Neural cell (in vitro differentiated cells): ENCODE measurements around the gene SNX2. TPM values are rescaled to one million over a fixed set of nuclear protein-coding genes. Genes with fewer than 3 reads are reported as not detected.

Source experiments
- H2AFZ ChIP-seq: fragments of 200-600, 300-800 bp; sonication (generic), shearing (Covaris generic); 2 replicates; pipeline ENCODE4 v1.6.0; 2014; ENCODE audit warnings: low read depth, mild to moderate bottlenecking, antibody characterized with exemption, low read length, moderate library complexity
- H3F3A ChIP-seq: fragments of 200-600 bp; shearing (Covaris generic); 2 replicates; pipeline ENCODE4 v1.6.1; 2016; ENCODE audit warnings: mild to moderate bottlenecking, moderate library complexity, mixed read lengths, antibody characterized with exemption, low read length; ENCODE audit not compliant: insufficient read depth, poor library complexity, severe bottlenecking
- H3K27ac ChIP-seq: fragments of 200-600, 300-800 bp; sonication (generic), shearing (Covaris generic); 2 replicates; pipeline ENCODE4 v1.5.1; 2014; ENCODE audit warnings: mild to moderate bottlenecking, low read length, moderate library complexity
- H3K27me3 ChIP-seq: fragments of 300-800, 200-600 bp; sonication (generic), shearing (Covaris generic); 2 replicates; pipeline ENCODE4 v1.6.0; 2014; ENCODE audit warnings: mild to moderate bottlenecking, low read depth, low read length, moderate library complexity; ENCODE audit not compliant: insufficient read depth
- H3K36me3 ChIP-seq: fragments of 300-800, 200-600 bp; sonication (generic), shearing (Covaris generic); 2 replicates; pipeline ENCODE4 v1.5.1; 2014; ENCODE audit warnings: mild to moderate bottlenecking, antibody characterized with exemption, low read length, moderate library complexity; ENCODE audit not compliant: insufficient read depth
- H3K4me2 ChIP-seq: fragments of 300-800, 200-600 bp; sonication (generic), shearing (Covaris generic); 2 replicates; pipeline ENCODE4 v1.6.0; 2014; ENCODE audit warnings: mild to moderate bottlenecking, low read length
- H3K4me3 ChIP-seq: fragments of 300-800, 200-600 bp; sonication (generic), shearing (Covaris generic); 2 replicates; pipeline ENCODE4 v1.5.1; 2014; ENCODE audit warnings: mild to moderate bottlenecking, low read length, moderate library complexity
- H3K79me2 ChIP-seq: fragments of 200-600 bp; shearing (Covaris generic); replicated peaks from 2 replicates; pipeline ENCODE4 v1.6.0; 2014; ENCODE audit warnings: mild to moderate bottlenecking, low read length, moderate library complexity; ENCODE audit not compliant: insufficient read depth
- H3K9ac ChIP-seq: fragments of 300-800, 200-600 bp; sonication (generic), shearing (Covaris generic); 2 replicates; pipeline ENCODE4 v1.6.1; 2016; ENCODE audit warnings: mild to moderate bottlenecking, low read length, mixed read lengths
- H3K9me2 ChIP-seq: fragments of 200-600 bp; shearing (Covaris generic); 2 replicates; pipeline ENCODE4 v1.6.1; 2016; ENCODE audit warnings: mild to moderate bottlenecking, low read length, mixed read lengths; ENCODE audit not compliant: insufficient read depth
- H3K9me3 ChIP-seq: fragments of 200-600, 300-800 bp; sonication (generic), shearing (Covaris generic); 2 replicates; pipeline ENCODE4 v1.6.1; 2016; ENCODE audit warnings: mild to moderate bottlenecking, mixed run types, low read length, moderate library complexity, mixed read lengths
- H4K20me1 ChIP-seq: fragments of 200-600 bp; shearing (Covaris generic); 2 replicates; pipeline ENCODE4 v1.6.1; 2016; ENCODE audit warnings: mild to moderate bottlenecking, mixed run types; ENCODE audit not compliant: insufficient read depth
- CTCF ChIP-seq: fragments of 450-650 bp; IDR thresholded peaks from 2 replicates; pipeline ENCODE4 v1.5.1; 2014; ENCODE audit warnings: antibody characterized with exemption, mild to moderate bottlenecking, moderate library complexity; ENCODE audit not compliant: poor library complexity, severe bottlenecking
- EP300 ChIP-seq: fragments of 450-650 bp; conservative IDR thresholded peaks from 2 replicates; pipeline ENCODE4 v1.6.1; 2014; ENCODE audit warnings: antibody characterized with exemption, mild to moderate bottlenecking, moderate library complexity; ENCODE audit not compliant: poor library complexity, severe bottlenecking
- EZH2 ChIP-seq: fragments of 200-600, 300-800 bp; shearing (Covaris generic), sonication (generic); IDR thresholded peaks from 2 replicates; pipeline ENCODE4 v1.6.1; 2014; ENCODE audit warnings: antibody characterized with exemption, low read length, borderline replicate concordance, mild to moderate bottlenecking; ENCODE audit not compliant: insufficient read depth, poor library complexity, severe bottlenecking
- MXI1 ChIP-seq: fragments of 450-650 bp; conservative IDR thresholded peaks from 2 replicates; pipeline ENCODE4 v1.6.1; 2014; ENCODE audit warnings: antibody characterized with exemption, mild to moderate bottlenecking; ENCODE audit not compliant: poor library complexity, severe bottlenecking
- POLR2AphosphoS5 ChIP-seq: IDR thresholded peaks from 2 replicates; pipeline ENCODE4 v1.6.1; 2012
- RAD21 ChIP-seq: fragments of 450-650 bp; conservative IDR thresholded peaks from 2 replicates; pipeline ENCODE4 v1.6.1; 2014; ENCODE audit warnings: antibody characterized with exemption, mild to moderate bottlenecking, moderate library complexity
- SMC3 ChIP-seq: fragments of 450-650 bp; conservative IDR thresholded peaks from 2 replicates; pipeline ENCODE4 v1.6.1; 2014; ENCODE audit warnings: antibody characterized with exemption, mild to moderate bottlenecking, moderate library complexity; ENCODE audit not compliant: poor library complexity
- TAF1 ChIP-seq: IDR thresholded peaks from 2 replicates; pipeline ENCODE4 v1.6.1; 2012; ENCODE audit warnings: low read depth
- polyA plus RNA-seq: library from polyadenylated mRNA; depleted of rRNA; stranded (reverse); fragments of >200 nt; gene quantifications from 2 replicates; pipeline ENCODE4 v1.2.3, GENCODE V29; 2014
- TF ChIP-seq, protein P1 (sequence below): IDR thresholded peaks from 2 replicates; pipeline ENCODE4 v1.6.1; 2012; ENCODE audit warnings: borderline replicate concordance

The SNX2 gene
- polyA plus RNA-seq, 1 donor from 2014 or later = 36.1 TPM

GRCh38 chr5:122780296-122780695, 5.4 kb downstream of the SNX2 start:
- no peak for TF ChIP-seq SMC3
- TF ChIP-seq MXI1 = no peak
- TF ChIP-seq, protein P1, sequence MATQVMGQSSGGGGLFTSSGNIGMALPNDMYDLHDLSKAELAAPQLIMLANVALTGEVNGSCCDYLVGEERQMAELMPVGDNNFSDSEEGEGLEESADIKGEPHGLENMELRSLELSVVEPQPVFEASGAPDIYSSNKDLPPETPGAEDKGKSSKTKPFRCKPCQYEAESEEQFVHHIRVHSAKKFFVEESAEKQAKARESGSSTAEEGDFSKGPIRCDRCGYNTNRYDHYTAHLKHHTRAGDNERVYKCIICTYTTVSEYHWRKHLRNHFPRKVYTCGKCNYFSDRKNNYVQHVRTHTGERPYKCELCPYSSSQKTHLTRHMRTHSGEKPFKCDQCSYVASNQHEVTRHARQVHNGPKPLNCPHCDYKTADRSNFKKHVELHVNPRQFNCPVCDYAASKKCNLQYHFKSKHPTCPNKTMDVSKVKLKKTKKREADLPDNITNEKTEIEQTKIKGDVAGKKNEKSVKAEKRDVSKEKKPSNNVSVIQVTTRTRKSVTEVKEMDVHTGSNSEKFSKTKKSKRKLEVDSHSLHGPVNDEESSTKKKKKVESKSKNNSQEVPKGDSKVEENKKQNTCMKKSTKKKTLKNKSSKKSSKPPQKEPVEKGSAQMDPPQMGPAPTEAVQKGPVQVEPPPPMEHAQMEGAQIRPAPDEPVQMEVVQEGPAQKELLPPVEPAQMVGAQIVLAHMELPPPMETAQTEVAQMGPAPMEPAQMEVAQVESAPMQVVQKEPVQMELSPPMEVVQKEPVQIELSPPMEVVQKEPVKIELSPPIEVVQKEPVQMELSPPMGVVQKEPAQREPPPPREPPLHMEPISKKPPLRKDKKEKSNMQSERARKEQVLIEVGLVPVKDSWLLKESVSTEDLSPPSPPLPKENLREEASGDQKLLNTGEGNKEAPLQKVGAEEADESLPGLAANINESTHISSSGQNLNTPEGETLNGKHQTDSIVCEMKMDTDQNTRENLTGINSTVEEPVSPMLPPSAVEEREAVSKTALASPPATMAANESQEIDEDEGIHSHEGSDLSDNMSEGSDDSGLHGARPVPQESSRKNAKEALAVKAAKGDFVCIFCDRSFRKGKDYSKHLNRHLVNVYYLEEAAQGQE = no peak
- TF ChIP-seq CTCF = no peak
- TF ChIP-seq TAF1 = no peak
- no peak for TF ChIP-seq EZH2
- no peak for TF ChIP-seq POLR2AphosphoS5
- no peak for TF ChIP-seq RAD21
- TF ChIP-seq EP300 = no peak
- H3K79me2 ChIP-seq = peaks cover 50% of the 10 kb centered on the region
- H3F3A ChIP-seq = no peaks in the 10 kb centered on the region
- H2AFZ ChIP-seq = no peak overlapping the region
- no peaks in the 10 kb centered on the region for H3K27me3 ChIP-seq
- H3K4me3 ChIP-seq = no peak overlapping the region
- no peak overlapping the region for H3K9ac ChIP-seq
- H3K36me3 ChIP-seq = no peaks in the 10 kb centered on the region
- H4K20me1 ChIP-seq = no peaks in the 10 kb centered on the region
- no peaks in the 10 kb centered on the region for H3K9me3 ChIP-seq
- no peak overlapping the region for H3K27ac ChIP-seq
- no peaks in the 10 kb centered on the region for H3K9me2 ChIP-seq
- no peak overlapping the region for H3K4me2 ChIP-seq

DNA sequence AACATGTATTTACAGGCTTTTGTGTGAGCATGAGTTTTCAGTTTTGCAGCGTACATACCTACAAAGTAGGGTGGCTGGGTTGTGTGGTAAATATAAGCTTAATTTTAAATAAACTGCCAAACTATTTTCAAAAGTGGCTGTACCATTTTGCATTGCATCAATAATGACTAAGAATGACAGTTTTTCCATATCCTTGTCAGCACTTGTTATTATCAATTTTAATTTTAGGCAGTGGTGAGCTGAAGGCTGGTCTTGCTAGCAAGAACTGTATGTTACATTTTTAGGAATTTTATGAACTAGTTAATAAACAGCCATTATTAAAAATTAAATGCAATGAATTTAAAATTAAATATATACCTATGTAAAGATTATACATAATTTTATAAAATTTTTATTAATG, 6.6 kb downstream of the SNX2 start:
- Histone ChIP-seq H3F3A (no peaks in the 10 kb centered on the region), H3K27ac (no peak overlapping the region), H3K4me2 (no peak overlapping the region), H2AFZ (no peak overlapping the region), H4K20me1 (no peaks in the 10 kb centered on the region), H3K79me2 (peaks cover 53% of the 10 kb centered on the region), H3K4me3 (no peak overlapping the region), H3K9ac (no peak overlapping the region), H3K36me3 (no peaks in the 10 kb centered on the region), H3K9me2 (no peaks in the 10 kb centered on the region), H3K27me3 (no peaks in the 10 kb centered on the region), H3K9me3 (no peaks in the 10 kb centered on the region)
- no peak for TF ChIP-seq MXI1
- TF ChIP-seq POLR2AphosphoS5 = no peak
- TF ChIP-seq, protein P1 = no peak
- no peak for TF ChIP-seq SMC3
- TF ChIP-seq EZH2 = no peak
- TF ChIP-seq TAF1 = no peak
- no peak for TF ChIP-seq EP300
- TF ChIP-seq RAD21 = no peak
- TF ChIP-seq CTCF = no peak
